PC-9 (cell line): Measurements from ENCODE around the gene MED26.

ENCODE experiments used
- EZH2 ChIP-seq: fragments of 200-600 bp; sonication (generic); IDR thresholded peaks from 2 replicates; pipeline ENCODE4 v1.8.0; 2017; ENCODE audit warnings: antibody characterized with exemption, low read depth
- TF ChIP-seq, protein P1 (sequence below): fragments of 200-600 bp; sonication (generic); conservative IDR thresholded peaks from 2 replicates; pipeline ENCODE4 v1.6.1; 2017; ENCODE audit warnings: mixed run types, antibody characterized with exemption, mild to moderate bottlenecking, moderate library complexity

DNA sequence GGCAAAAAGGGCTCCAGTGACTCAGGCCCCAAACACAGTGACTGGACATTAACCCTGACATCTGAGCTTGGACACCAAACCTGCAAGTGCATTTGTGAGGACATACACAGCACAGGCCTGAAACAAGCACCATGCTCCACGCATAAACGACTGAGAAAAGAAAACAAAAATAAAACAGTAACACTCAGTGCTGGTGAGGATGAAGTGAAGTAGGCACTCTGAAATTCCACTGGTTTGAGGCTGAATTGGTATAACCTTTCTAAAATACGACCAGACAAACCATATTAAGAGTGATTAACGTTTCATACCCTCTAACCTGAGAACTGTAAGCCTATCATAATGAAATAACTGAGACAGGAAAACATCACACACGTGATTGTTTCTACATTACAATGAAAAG, 61.3 kb downstream of the MED26 start:
- TF ChIP-seq, protein P1, sequence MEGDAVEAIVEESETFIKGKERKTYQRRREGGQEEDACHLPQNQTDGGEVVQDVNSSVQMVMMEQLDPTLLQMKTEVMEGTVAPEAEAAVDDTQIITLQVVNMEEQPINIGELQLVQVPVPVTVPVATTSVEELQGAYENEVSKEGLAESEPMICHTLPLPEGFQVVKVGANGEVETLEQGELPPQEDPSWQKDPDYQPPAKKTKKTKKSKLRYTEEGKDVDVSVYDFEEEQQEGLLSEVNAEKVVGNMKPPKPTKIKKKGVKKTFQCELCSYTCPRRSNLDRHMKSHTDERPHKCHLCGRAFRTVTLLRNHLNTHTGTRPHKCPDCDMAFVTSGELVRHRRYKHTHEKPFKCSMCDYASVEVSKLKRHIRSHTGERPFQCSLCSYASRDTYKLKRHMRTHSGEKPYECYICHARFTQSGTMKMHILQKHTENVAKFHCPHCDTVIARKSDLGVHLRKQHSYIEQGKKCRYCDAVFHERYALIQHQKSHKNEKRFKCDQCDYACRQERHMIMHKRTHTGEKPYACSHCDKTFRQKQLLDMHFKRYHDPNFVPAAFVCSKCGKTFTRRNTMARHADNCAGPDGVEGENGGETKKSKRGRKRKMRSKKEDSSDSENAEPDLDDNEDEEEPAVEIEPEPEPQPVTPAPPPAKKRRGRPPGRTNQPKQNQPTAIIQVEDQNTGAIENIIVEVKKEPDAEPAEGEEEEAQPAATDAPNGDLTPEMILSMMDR, result no peak
- no peak for TF ChIP-seq EZH2
